Measurements from ENCODE around the gene SSC4D. TPM values are rescaled to one million over a fixed set of nuclear protein-coding genes. Genes with fewer than 3 reads are reported as not detected.

The SSC4D gene
- total and polyA plus RNA-seq, 9 of the 15 experiments (the other 6 are each of a cell fraction or from before 2014, with no cell fraction given) = 0.06 to 1.1 (median 0.85) TPM; not detected in 1

DNA sequence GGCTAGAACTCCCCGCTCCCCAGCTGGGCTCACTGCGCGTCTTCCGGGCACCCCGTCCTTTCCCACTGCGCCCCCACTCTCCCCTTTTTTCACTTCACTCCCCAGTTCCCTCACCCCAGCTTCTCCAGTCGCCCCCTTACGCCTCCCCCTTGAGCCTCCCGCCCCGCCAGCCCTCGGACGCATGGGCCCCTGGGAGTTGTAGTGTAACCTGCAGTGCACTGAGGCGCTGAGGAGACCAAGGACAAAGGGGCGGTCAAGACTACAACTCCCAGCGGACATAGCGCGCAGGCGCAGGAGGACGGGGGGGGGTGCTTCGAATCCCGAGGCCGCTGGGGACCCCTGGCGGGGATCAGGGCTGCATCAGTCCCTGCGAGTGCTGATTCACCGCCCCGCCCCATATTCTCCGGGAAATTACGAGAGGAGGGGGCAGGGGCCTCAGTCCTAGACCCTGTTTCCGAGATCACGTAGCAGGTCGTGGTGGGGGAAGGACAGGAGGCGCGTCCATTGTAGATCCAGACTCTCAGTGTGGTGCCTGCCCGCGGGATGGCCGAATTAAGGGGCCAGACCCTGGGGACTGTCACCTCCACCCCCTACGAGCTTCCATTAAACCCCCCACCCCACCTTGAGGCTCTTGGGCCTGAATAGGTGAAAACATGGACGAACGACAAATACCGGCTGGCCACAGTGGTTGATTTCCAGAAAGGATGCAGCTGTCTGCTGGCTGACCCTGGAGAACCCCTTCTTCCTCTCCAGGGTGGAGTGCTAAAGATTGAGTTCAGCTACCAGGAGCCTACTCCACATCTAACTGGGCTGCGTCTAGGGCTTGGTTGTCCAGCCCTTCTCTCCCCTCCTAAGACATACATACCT lies 50.2 kb downstream of the SSC4D start (continued):
- TF ChIP-seq SMC3 (conservative IDR thresholded peaks at IDR 0.05; ENCODE audit: insufficient read depth, low read depth, low read length) = peak; percentile 54
- TF ChIP-seq, protein P1, sequence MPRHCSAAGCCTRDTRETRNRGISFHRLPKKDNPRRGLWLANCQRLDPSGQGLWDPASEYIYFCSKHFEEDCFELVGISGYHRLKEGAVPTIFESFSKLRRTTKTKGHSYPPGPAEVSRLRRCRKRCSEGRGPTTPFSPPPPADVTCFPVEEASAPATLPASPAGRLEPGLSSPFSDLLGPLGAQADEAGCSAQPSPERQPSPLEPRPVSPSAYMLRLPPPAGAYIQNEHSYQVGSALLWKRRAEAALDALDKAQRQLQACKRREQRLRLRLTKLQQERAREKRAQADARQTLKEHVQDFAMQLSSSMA (CRISPR knock-in tag; IDR thresholded peaks at IDR 0.05) = no peak
- TF ChIP-seq ELF4 (CRISPR knock-in tag; IDR thresholded peaks at IDR 0.05) = peak; percentile 26; the same call in 1 of the 2 replicates
- TF ChIP-seq SMARCE1 (IDR thresholded peaks at IDR 0.05) = peak; percentile 80
- TF ChIP-seq SNIP1 (IDR thresholded peaks at IDR 0.05; ENCODE audit: low read depth) = no peak
- no peak for TF ChIP-seq ARID2 (IDR thresholded peaks at IDR 0.05)
- no peak for TF ChIP-seq HDAC6 (IDR thresholded peaks at IDR 0.05; ENCODE audit: low read depth, low read length)
- 0 out of 2 replicates have a peak, but pooled peaks have one; percentile 60 for TF ChIP-seq SMAD4 (CRISPR knock-in tag; conservative IDR thresholded peaks at IDR 0.05)
- peak; percentile 78 for TF ChIP-seq ZNF316 (IDR thresholded peaks at IDR 0.05)
- TF ChIP-seq HNRNPH1 (optimal IDR thresholded peaks at IDR 0.05; ENCODE audit: low read depth, low read length) = no peak
- no peak for TF ChIP-seq NR2C2 (CRISPR knock-in tag; IDR thresholded peaks at IDR 0.05)
- TF ChIP-seq NR2C2 (tag; IDR thresholded peaks at IDR 0.05) = peak; percentile 90
- TF ChIP-seq TSC22D4 (tag; IDR thresholded peaks at IDR 0.05) = no peak
- no peak for TF ChIP-seq WHSC1 (IDR thresholded peaks at IDR 0.05; ENCODE audit: low read length)
- no peak for TF ChIP-seq ZNF3 (CRISPR knock-in tag; IDR thresholded peaks at IDR 0.05)
- peak; percentile 63; the same call in 1 of the 2 replicates for TF ChIP-seq ZNF584 (CRISPR knock-in tag; IDR thresholded peaks at IDR 0.05; ENCODE audit: low read depth)
- peak; percentile 90 for TF ChIP-seq ZNF764 (CRISPR knock-in tag; IDR thresholded peaks at IDR 0.05; ENCODE audit: low read depth)
- TF ChIP-seq BRCA1 (IDR thresholded peaks at IDR 0.05) = no peak
- TF ChIP-seq BRCA1 (CRISPR knock-in tag; IDR thresholded peaks at IDR 0.05) = no peak
- no peak for TF ChIP-seq HDAC8 (tag; IDR thresholded peaks at IDR 0.05)
- TF ChIP-seq MAX (CRISPR knock-in tag; IDR thresholded peaks at IDR 0.05) = no peak
- 0 out of 2 replicates have a peak, but pooled peaks have one; percentile 73 for TF ChIP-seq ZBTB26 (CRISPR knock-in tag; IDR thresholded peaks at IDR 0.05)
- peak; percentile 26 to 79; a peak in 3 of 4 replicates for TF ChIP-seq TBL1XR1 (IDR thresholded peaks at IDR 0.05; ENCODE audit: low read length in 2 of 2)
- TF ChIP-seq LARP7 (IDR thresholded peaks at IDR 0.05) = no peak
- TF ChIP-seq CTCFL (IDR thresholded peaks at IDR 0.05; ENCODE audit: borderline replicate concordance, insufficient read depth, low read depth, low read length, poor library complexity, severe bottlenecking) = peak; percentile 92
- peak; percentile 18; the same call in 1 of the 2 replicates for TF ChIP-seq NFIC (IDR thresholded peaks at IDR 0.05)

Measured in K562 (cell line).